Measurements from ENCODE around the gene PNPLA7.
"Not testable (repeated sequence)": the region's sequence is repeated elsewhere in the genome, so short reads cannot be mapped to it uniquely, and the experiment has no call there.

Gene PNPLA7

GRCh38 chr9:137410891-137411249, 139.3 kb downstream of the PNPLA7 start:
- DNase-seq = no peak

DNA sequence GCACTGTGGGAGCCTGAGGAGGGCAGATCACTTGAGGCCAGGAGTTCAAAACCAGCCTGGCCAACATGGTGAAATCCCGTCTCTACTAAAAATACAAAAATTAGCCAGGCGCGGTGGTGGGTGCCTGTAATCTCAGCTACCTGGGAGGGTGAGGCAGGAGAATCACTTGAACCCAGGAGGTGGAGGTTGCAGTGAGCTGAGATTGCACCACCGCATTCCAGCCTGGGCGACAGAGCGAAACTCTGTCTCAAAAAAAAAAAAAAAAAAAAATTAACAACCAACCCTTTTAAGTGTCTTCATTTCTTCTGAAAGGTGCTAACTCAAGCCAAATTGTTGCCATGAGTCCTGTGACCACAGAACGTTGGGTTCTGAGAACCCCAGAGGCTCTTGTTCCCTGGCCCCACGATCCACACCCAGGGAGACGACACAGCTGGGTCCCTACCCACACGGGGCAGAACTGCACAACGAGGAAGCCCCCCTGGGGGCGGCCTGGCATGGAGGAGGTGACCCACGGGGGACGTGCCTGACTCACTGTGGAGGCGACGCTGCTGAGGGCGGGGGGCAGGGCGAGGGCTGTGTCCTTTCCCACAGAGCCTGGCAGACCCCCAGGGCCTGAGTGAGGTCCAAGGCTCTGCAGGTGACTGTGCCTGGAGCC, 139.8 kb downstream of the PNPLA7 start:
- DNase-seq = not testable (repeated sequence)

Data from SW 1271 (cell line).